GM21786 (cell line): Measurements from ENCODE around the gene CRYZ.
"Not testable (repeated sequence)": the region's sequence is repeated elsewhere in the genome, so short reads cannot be mapped to it uniquely, and the experiment has no call there.

ENCODE experiments used
- ATAC-seq: cut with Tn5 transposase; IDR thresholded peaks from one replicate; pipeline ENCODE4 v1.9.1; 2021; ENCODE audit not compliant: unreplicated experiment

The CRYZ gene

DNA sequence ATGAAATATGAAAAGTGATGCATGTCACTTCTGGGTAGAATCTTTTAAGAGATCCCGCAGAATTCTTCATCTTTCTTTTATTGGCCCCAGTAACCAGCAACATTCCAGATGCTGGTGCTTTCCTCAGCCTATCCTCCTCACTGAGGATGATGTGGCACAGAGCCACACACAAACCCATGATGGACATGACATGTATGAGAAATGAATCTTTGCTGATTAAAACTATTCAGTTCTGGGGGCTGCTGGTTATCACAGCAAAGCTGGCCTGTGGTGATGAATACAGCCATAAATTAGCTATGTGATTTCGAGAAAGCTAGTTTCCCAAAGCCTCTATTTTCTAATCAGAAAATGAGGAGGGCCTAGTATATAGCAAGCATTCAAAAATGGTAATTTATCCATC lies 51.0 kb downstream of the CRYZ start:
- peak; percentile 3 for ATAC-seq

DNA sequence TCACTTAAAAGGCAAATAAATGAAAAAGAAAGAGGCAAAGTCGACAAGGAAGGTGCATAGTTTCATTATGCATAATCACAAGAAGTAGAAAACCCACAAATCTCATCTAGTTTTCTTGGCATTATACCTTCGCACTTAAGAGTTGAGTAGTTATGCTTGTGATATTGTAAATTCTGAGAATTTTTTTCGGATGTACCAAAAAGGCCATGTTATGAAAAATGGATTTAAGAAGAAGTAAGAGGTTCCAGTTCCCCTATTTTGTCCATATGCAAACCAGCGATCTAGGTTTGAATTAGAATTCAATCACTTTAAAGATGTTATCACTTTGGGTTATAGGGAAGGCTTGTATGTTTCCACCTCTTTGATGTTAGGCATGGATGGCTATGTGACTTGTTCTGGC lies 51.4 kb downstream of the CRYZ start:
- peak; percentile 85 for ATAC-seq

DNA sequence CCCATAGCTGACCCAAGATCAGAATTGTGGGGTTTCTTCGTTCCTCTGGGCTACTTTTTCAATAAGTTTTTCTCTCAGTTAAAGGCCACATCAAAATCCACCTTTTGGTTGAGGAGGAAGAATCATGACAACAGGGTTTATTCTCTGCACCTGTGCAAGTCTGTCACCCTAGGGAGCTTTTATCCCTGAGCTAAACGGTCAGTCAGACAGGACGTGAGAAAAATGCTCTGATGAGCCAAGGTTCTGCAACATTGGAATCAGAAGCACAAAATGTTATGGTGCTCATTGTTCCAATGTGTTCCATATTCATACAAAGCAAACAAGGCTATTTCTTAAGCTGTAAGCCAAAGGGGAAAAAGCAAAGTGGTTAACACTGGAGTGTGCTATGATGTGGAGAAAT lies 51.8 kb downstream of the CRYZ start:
- ATAC-seq, result peak; percentile 26

DNA sequence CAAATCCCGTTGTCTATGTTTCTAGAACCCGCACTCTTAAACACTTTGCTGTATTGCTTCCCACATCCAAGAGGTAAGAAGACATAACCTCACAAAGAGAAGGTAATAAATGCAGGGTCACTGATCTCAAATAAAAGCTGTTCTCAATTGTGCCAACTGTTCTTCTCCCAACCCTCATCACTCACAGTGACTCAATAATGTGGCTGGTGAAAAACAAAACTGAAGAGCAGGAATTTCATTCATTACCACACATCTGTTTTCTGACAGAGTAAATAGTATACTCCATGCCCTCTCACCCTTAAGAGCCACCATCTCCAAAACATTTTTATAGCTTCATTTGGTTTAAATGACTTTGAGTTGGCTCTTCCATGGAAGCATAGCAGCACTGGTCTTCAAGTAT lies 53.0 kb downstream of the CRYZ start:
- no peak for ATAC-seq

DNA sequence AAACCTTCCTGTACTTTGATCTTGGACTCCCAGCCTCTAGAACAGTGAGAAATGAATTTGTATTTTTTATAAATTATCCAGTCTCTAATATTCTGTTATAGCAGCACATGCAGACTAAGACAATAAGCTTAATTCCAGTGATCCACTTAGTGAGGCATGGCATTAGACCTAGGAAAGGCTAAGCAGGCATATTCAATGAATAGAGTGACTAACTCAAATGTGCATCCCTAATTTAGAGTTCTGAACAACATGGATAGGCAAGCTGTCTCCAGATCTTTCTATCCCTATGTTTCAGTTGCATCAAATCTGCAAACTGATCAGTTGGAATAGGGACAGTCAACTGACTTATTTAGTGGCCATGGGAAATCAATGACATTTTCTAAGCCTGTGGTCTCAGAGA lies 54.9 kb downstream of the CRYZ start:
- no peak for ATAC-seq

DNA sequence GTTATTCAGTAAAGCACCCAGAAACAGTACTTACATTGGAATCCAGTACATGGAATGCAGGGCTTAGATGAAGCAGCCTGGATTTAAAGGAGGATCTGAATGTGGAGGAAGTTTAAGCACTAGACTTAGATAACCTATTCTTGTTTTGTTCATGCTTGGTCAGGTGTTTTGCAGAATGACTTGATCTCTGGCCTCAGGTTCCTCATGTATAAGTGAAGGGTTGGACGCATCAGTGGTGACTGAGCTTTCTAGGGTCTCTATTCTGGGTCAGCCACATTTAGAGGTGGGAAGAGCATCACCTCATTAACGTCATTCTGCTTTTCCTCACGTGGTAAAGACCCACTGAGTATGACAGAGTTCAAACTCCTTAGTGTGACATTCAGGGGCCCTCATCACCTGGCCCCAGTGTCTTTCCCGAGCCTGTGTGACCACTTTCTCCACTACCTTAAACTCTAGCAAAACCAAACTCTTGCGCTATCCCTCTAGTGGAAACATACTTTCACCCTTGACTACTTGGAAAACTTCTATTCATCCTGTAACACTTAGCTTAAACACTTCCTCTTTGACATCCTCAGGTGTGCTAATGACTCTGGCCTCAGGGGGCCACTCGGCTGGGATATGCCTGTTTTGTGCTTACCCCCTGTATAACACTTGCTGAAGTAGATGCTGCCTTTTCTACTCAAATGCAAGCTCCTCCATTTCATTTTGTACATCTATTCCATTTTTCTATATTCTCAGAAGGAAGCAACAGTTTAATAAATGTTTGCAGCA lies 58.4 kb downstream of the CRYZ start:
- ATAC-seq, result peak; percentile 31

DNA sequence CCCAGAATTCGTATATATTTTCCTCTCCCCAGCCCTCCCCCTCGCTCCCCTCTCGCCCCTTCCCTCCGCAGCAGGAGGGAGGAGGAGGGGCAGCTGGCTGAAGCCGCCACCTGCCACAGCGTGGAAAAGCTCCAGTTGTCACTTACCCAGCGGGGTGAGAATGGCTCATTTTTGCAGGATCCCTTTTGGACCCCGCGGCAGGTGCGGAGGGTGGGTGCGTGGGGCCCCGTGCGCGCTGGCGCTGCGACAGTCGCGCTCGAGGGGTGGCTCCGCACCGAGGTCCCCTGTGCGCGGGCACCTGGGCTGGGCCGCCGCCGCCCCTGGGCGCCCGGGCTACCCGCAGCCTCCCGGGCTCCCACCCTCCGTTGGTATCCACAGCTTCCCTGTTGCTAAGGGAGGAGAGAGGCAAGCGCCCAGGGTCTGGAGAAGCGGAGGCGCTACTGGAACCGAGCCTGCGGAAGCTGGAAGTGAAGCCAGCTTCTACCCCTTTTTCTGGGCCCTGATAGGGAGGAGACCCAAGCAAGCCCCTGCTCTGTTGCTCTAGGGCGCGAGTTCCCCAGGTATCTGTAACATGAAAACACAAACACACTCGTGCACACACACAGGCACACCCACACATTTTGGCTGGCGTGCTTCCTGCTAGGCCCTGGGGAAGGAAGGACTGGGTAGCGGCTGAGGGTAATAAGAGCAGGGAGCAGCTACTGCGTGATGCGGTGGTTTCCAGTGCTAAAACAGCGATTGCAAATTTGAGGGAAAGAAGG lies 59.3 kb downstream of the CRYZ start, which contains the start of gene ERICH3:
Gene ERICH3 (minus strand): TSS at position 442 of the 761 bp plus-strand sequence. CDS start 273 bp downstream, at position 169.
- ATAC-seq, result peak; percentile 36

DNA sequence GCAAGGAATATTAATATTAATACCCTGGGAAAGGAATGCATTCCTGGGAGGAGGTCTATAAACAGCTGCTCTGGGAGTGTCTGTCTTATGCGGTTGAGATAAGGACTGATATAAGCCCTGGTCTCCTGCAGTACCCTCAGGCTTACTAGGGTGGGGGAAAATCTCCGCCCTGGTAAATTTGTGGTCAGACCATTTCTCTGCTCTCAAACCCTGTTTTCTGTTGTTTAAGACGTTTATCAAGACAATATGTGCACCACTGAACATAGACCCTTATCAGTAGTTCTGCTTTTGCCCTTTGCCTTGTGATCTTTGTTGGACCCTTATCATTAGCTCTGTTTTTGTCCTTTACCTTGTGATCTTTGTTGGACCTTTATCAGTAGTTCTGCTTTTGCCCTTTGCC lies 62.0 kb downstream of the CRYZ start:
- ATAC-seq, result not testable (repeated sequence)
